Activated CD4-positive, alpha-beta T cell treated with anti-CD3 and anti-CD28 coated beads, Interleukin-2, amount 50 U/mL, for 48 hours (primary cell): ENCODE results near the gene VCPKMT.
A peak's percentile ranks its signal among the peaks of the same experiment; 100 is the strongest.
"Not testable (repeated sequence)": the region's sequence is repeated elsewhere in the genome, so short reads cannot be mapped to it uniquely, and the experiment has no call there.

Experiments used
- DNase-seq, 2 experiments: peaks; one replicate each; pipeline ENCODE4 v3.0.0-alpha.2; 2020

Gene VCPKMT

GRCh38 chr14:50091240-50091913, 25.0 kb downstream of the VCPKMT start:
- no peak for DNase-seq

- DNase-seq: peak in 1 of 2 experiments; percentile 47
These were observed 27.2 kb downstream of the VCPKMT start for GRCh38 chr14:50089208-50089607.

GRCh38 chr14:50088731-50089130, 27.6 kb downstream of the VCPKMT start:
- DNase-seq: no peak

- no peak for DNase-seq
These were observed 28.3 kb downstream of the VCPKMT start for GRCh38 chr14:50088117-50088515.

GRCh38 chr14:50087341-50088116, 28.8 kb downstream of the VCPKMT start:
- no peak for DNase-seq

GRCh38 chr14:50086321-50086711, 30.1 kb downstream of the VCPKMT start:
- no peak for DNase-seq

GRCh38 chr14:50085570-50086320, 30.6 kb downstream of the VCPKMT start:
- DNase-seq: peak; percentile 56 to 73

- DNase-seq: no peak
These were observed 31.7 kb downstream of the VCPKMT start for GRCh38 chr14:50084666-50085065.

GRCh38 chr14:50083467-50084337, 32.7 kb downstream of the VCPKMT start:
- DNase-seq: peak; percentile 70 to 78

GRCh38 chr14:50082784-50083466, 33.4 kb downstream of the VCPKMT start:
- peak; percentile 80 to 88 for DNase-seq

GRCh38 chr14:50082308-50082742, 34.0 kb downstream of the VCPKMT start:
- peak in 1 of 2 experiments; percentile 63 for DNase-seq

GRCh38 chr14:50079103-50079502, 37.3 kb downstream of the VCPKMT start:
- not testable (repeated sequence) for DNase-seq

GRCh38 chr14:50073663-50074062, 42.7 kb downstream of the VCPKMT start:
- DNase-seq: not testable (repeated sequence)

GRCh38 chr14:50072395-50072794, 44.0 kb downstream of the VCPKMT start:
- no peak for DNase-seq

- no peak for DNase-seq
These were observed 45.4 kb downstream of the VCPKMT start for GRCh38 chr14:50070840-50071548.

GRCh38 chr14:50070230-50070629, 46.1 kb downstream of the VCPKMT start:
- DNase-seq: peak in 1 of 2 experiments; percentile 30

GRCh38 chr14:50069325-50069724, 47.0 kb downstream of the VCPKMT start:
- DNase-seq: no peak

- DNase-seq: no peak
These were observed 47.9 kb downstream of the VCPKMT start for GRCh38 chr14:50068496-50068895.

- DNase-seq: peak in 1 of 2 experiments; percentile 45
These were observed 48.5 kb downstream of the VCPKMT start for GRCh38 chr14:50067723-50068495.

- DNase-seq: no peak
These were observed 50.8 kb downstream of the VCPKMT start for GRCh38 chr14:50065583-50065982.
